ENCODE data around the gene SYK.

The SYK gene

GRCh38 chr9:90946982-90947381 is 145.4 kb downstream of the SYK start:
- no peak for DNase-seq (ENCODE audit: low spot score)

All from AG08396 (cell line).